ENCODE measurements around the gene EMX2. TPM values are rescaled to one million over a fixed set of nuclear protein-coding genes. Genes with fewer than 3 reads are reported as not detected.

EMX2 gene
- total and polyA plus RNA-seq, 2 of the 13 experiments (the other 11 are each of a cell fraction or from before 2014, with no cell fraction given), result not detected

DNA sequence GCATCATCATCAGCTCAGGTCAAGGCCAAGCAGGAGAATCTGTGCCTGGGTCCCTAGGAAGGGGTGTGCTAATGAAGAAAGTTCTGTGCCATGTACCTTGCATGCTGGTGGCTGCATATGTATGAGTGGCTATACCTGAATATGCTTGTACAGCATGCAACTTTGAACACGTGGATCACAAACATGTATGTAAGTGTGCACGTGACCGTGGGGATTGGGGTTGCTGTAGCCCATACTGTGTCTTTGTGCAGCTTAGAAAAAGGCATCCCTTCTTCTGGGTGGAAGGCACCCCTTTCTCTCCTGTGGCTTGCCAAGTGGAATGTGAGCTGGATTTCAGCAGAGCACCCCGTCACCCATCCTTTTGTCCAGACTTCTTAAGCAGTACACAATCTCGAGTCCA, 13.8 kb downstream of the EMX2 start:
- Histone ChIP-seq H3K27ac (ENCODE audit: extremely low read length, insufficient read depth, low read length) (no peak overlapping the region), H3K4me1 (ENCODE audit: insufficient read depth, low read length) (no peaks in the 10 kb centered on the region), H3K79me2 (ENCODE audit: insufficient read depth, low read length) (no peaks in the 10 kb centered on the region), H3K9me3 (ENCODE audit: low read length) (no peaks in the 10 kb centered on the region), H3K36me3 (replicated peaks in 1 of 2; ENCODE audit: control insufficient read depth in 1 of 2, insufficient read depth in 2 of 2, low read length in 2 of 2) (no peaks in the 10 kb centered on the region), H3K4me2 (ENCODE audit: low read depth, low read length) (no peak overlapping the region), H3K9ac (ENCODE audit: insufficient read depth, low read depth, low read length) (no peak overlapping the region), H3K4me3 (replicated peaks in 1 of 3; ENCODE audit: insufficient read depth in 1 of 3, low read depth in 2 of 3, low read length in 3 of 3) (no peak overlapping the region), H2AFZ (ENCODE audit: low read length) (no peak overlapping the region), H4K20me1 (ENCODE audit: insufficient read depth, low read length) (no peaks in the 10 kb centered on the region), H3K27me3 (ENCODE audit: control insufficient read depth in 1 of 2, insufficient read depth in 2 of 2, low read length in 2 of 2) (peaks cover 2 to 67% of the 10 kb centered on the region in 2 experiments; a peak in 3 of 5 replicates)
- DNase-seq (ENCODE audit: low spot score) (no peak), ATAC-seq (no peak), FAIRE-seq (no peak)
- ChIA-PET POLR2A (no interaction called here), CTCF (ENCODE audit: low intra/inter-chr PET ratio, low total read pairs) (no interaction called here)
- in situ Hi-C loops (cut with HindIII; ENCODE audit: extremely low pct_ligation_motif_present, low pct_unique_long_range_greater_than_20kb), result no loop called here
- TF ChIP-seq, protein P1, sequence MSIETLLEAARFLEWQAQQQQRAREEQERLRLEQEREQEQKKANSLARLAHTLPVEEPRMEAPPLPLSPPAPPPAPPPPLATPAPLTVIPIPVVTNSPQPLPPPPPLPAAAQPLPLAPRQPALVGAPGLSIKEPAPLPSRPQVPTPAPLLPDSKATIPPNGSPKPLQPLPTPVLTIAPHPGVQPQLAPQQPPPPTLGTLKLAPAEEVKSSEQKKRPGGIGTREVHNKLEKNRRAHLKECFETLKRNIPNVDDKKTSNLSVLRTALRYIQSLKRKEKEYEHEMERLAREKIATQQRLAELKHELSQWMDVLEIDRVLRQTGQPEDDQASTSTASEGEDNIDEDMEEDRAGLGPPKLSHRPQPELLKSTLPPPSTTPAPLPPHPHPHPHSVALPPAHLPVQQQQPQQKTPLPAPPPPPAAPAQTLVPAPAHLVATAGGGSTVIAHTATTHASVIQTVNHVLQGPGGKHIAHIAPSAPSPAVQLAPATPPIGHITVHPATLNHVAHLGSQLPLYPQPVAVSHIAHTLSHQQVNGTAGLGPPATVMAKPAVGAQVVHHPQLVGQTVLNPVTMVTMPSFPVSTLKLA (IDR thresholded peaks at IDR 0.05), result peak; percentile 97
- TF ChIP-seq BCL6 (CRISPR knock-in tag; IDR thresholded peaks at IDR 0.05), result no peak
- no TSS peak for BruUV-seq (replicated peaks)
- intact Hi-C loops (cut with micrococcal nuclease; ENCODE audit: unreplicated experiment), result no loop called here
- 0% methylated on average over 1 of the region's 5 CpGs for WGBS (ENCODE audit: low lambda C conversion rate)

DNA sequence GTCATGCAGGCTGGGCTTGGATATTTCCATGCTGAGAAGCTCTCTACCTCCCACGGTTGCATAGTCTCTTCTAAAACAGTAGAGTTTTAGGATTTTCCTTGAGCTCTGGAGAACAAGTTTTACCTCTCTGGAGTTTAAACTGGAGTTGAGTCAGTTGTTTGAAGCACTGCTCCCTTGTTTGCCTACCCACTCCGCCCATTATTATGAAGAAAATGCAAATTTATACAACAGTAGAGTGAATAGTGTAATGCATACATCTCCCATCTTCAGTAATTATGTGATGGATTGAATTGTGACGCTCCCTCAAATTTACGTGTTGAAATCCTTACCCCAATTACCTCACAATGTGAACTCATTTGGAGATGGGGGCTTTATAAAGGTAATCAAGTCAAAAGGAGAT, 17.2 kb downstream of the EMX2 start:
- Histone ChIP-seq H3K9me3 (ENCODE audit: low read length) (no peaks in the 10 kb centered on the region), H2AFZ (ENCODE audit: low read length) (no peak overlapping the region), H3K79me2 (ENCODE audit: insufficient read depth, low read length) (no peaks in the 10 kb centered on the region), H3K9ac (ENCODE audit: insufficient read depth, low read depth, low read length) (no peak overlapping the region), H3K36me3 (replicated peaks in 1 of 2; ENCODE audit: control insufficient read depth in 1 of 2, insufficient read depth in 2 of 2, low read length in 2 of 2) (no peaks in the 10 kb centered on the region), H3K4me2 (ENCODE audit: low read depth, low read length) (no peak overlapping the region), H3K4me1 (ENCODE audit: insufficient read depth, low read length) (no peaks in the 10 kb centered on the region), H3K27ac (ENCODE audit: extremely low read length, insufficient read depth, low read length) (no peak overlapping the region), H3K4me3 (replicated peaks in 1 of 3; ENCODE audit: insufficient read depth in 1 of 3, low read depth in 2 of 3, low read length in 3 of 3) (no peak overlapping the region), H3K27me3 (ENCODE audit: control insufficient read depth in 1 of 2, insufficient read depth in 2 of 2, low read length in 2 of 2) (peaks cover 0 to 38% of the 10 kb centered on the region in 2 experiments; a peak in 3 of 5 replicates), H4K20me1 (ENCODE audit: insufficient read depth, low read length) (no peaks in the 10 kb centered on the region)
- CTCF ChIA-PET (ENCODE audit: low intra/inter-chr PET ratio, low total read pairs), result no interaction called here
- intact Hi-C loops (cut with micrococcal nuclease; ENCODE audit: unreplicated experiment) (no loop called here), in situ Hi-C loops (cut with HindIII; ENCODE audit: extremely low pct_ligation_motif_present, low pct_unique_long_range_greater_than_20kb) (no loop called here)
- FAIRE-seq (no peak), ATAC-seq (no peak), DNase-seq (ENCODE audit: low spot score) (no peak)
- BruUV-seq (replicated peaks), result no TSS peak
- POLR2A ChIA-PET, result no interaction called here
- 0% methylated on average over 4 of the region's 4 CpGs for WGBS (ENCODE audit: low lambda C conversion rate)
- TF ChIP-seq NCOA1 (CRISPR knock-in tag; IDR thresholded peaks at IDR 0.05) (no peak), ATM (IDR thresholded peaks at IDR 0.05; ENCODE audit: borderline replicate concordance) (no peak), ZSCAN20 (CRISPR knock-in tag; IDR thresholded peaks at IDR 0.05; ENCODE audit: borderline replicate concordance) (no peak), ZNF550 (CRISPR knock-in tag; IDR thresholded peaks at IDR 0.05; ENCODE audit: borderline replicate concordance) (no peak), SIN3A (IDR thresholded peaks at IDR 0.05; ENCODE audit: borderline replicate concordance, low read depth, low read length) (no peak), ZNF607 (CRISPR knock-in tag; IDR thresholded peaks at IDR 0.05; ENCODE audit: borderline replicate concordance) (no peak), ADNP (CRISPR knock-in tag; IDR thresholded peaks at IDR 0.05) (no peak), SAP130 (CRISPR knock-in tag; IDR thresholded peaks at IDR 0.05; ENCODE audit: low read depth) (no peak), PRPF4 (IDR thresholded peaks at IDR 0.05; ENCODE audit: low read depth, low read length, poor library complexity, severe bottlenecking) (no peak), RBM39 (IDR thresholded peaks at IDR 0.05; ENCODE audit: low read depth, low read length, poor library complexity, severe bottlenecking) (no peak)
- TF ChIP-seq, protein P2, sequence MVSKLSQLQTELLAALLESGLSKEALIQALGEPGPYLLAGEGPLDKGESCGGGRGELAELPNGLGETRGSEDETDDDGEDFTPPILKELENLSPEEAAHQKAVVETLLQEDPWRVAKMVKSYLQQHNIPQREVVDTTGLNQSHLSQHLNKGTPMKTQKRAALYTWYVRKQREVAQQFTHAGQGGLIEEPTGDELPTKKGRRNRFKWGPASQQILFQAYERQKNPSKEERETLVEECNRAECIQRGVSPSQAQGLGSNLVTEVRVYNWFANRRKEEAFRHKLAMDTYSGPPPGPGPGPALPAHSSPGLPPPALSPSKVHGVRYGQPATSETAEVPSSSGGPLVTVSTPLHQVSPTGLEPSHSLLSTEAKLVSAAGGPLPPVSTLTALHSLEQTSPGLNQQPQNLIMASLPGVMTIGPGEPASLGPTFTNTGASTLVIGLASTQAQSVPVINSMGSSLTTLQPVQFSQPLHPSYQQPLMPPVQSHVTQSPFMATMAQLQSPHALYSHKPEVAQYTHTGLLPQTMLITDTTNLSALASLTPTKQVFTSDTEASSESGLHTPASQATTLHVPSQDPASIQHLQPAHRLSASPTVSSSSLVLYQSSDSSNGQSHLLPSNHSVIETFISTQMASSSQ (IDR thresholded peaks at IDR 0.05; ENCODE audit: low read depth), result no peak
- TF ChIP-seq, protein P2 (CRISPR knock-in tag; IDR thresholded peaks at IDR 0.05; ENCODE audit: borderline replicate concordance), result no peak
